ENCODE measurements around the gene AIFM1. TPM values are rescaled to one million over a fixed set of nuclear protein-coding genes. Genes with fewer than 3 reads are reported as not detected.

The AIFM1 gene
- total RNA-seq, 1 donor from 2014 or later: 0.75 TPM

DNA sequence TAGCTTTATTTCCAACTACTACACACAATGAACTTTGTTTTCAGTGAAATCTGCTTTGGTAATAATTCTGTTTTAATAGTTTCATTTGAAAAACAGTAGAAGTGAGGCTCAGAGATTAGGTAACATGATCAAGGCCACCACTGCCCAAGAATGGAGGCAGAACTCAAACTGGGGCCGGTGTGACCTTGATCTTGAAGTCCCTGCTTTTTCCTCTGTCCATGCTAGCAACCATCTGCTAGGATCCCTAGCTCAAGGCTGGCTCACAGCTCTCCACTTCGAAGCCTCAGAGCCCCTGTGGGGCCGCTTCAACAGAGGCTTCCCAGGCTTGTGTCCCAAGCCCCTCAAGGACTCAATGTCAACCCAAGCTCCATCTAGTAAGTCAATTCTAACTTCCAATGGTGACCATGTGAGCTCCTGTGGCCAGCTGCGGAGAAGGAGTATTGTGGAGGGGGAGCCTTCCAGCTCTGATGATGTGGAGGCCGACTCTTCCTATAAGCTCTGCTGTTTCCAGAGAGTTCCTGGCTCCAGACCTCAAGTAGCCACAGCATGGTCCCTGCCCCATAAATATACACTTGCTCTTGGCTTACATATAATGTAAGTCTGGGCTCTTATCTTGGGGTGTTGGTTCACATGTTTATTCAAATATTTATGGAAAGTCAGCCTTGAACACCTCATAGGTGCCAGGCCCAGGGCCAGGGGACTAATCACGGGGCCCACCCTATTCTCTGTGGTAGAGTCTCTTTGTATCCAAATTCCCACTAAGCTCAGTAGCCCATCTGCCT is 70.2 kb downstream of the AIFM1 start:
- intact Hi-C loops (cut with DNase I): no loop called here
- no peak for DNase-seq (ENCODE audit: low spot score in 2 of 2)
- no peaks in the 10 kb centered on the region for H3K27me3 ChIP-seq
- H3K4me3 ChIP-seq: no peak overlapping the region
- H3K9me3 ChIP-seq: no peaks in the 10 kb centered on the region
- H3K36me3 ChIP-seq: no peaks in the 10 kb centered on the region
- H3K4me1 ChIP-seq: peaks cover 0 to 4% of the 10 kb centered on the region in 2 donors
- no peak for TF ChIP-seq CTCF (IDR thresholded peaks at IDR 0.05)
- H3K27ac ChIP-seq: no peak overlapping the region

- Histone ChIP-seq H3K36me3 (no peaks in the 10 kb centered on the region), H3K27ac (no peak overlapping the region), H3K27me3 (no peaks in the 10 kb centered on the region), H3K9me3 (no peaks in the 10 kb centered on the region), H3K4me1 (peaks cover 0 to 4% of the 10 kb centered on the region in 2 donors), H3K4me3 (no peak overlapping the region)
- intact Hi-C loops (cut with DNase I): no loop called here
- no peak for TF ChIP-seq CTCF (IDR thresholded peaks at IDR 0.05)
- DNase-seq (ENCODE audit: low spot score in 2 of 2): no peak
Observed at GRCh38 chrX:130094696-130095095, 70.9 kb downstream of the AIFM1 start.

DNA sequence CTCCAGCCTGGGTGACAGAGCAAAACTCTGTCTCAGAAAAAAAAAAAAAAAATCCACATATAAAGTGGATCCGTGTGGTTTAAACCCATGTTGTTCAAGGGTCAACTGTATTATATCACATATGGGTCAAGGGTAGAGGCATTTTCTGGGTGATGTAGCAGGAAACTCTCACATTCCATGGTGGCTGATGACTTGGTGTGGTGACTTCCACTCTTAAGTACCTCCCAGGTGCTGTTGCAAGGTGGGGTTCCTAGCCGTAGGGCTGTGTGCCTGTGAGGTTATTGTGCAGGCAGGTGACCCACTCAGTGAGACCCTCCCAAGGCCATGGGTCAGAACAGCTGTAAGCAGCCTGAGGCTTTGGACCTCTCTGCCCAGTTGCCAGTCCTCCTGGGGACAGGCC is 72.4 kb downstream of the AIFM1 start:
- no peak for TF ChIP-seq CTCF (IDR thresholded peaks at IDR 0.05)
- Histone ChIP-seq H3K27me3 (no peaks in the 10 kb centered on the region), H3K27ac (no peak overlapping the region), H3K9me3 (no peaks in the 10 kb centered on the region), H3K4me3 (no peak overlapping the region), H3K4me1 (peaks cover 0 to 4% of the 10 kb centered on the region in 2 donors), H3K36me3 (no peaks in the 10 kb centered on the region)
- intact Hi-C loops (cut with DNase I): no loop called here
- DNase-seq (ENCODE audit: low spot score in 2 of 2): no peak

DNA sequence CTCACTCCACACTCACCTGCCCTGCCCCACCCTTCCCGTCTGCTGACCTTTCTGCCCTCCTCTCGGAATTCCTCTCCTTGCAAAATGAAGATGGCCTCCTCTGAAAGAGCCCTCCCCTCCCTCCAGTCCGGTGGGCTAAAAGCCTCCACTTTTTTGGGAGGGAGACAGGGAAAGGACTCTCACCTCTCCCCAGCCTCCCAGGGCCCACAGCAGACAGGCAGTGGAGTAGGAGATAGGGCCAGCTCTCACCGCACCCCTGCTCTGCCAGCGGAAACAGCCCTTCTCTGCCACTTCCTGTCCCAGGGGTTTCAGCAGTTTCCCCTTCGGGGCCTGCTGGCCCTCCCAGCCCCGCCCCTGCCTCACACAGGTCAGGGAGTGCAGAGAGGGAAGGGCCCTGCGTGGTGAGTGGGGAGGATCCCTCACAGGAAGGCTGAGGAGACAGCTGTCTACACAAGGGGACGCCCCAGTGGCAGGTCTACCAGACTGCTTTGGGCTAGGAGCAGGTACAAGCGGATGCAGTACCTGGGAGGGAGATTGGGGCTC is 73.6 kb downstream of the AIFM1 start:
- no peak for TF ChIP-seq CTCF (IDR thresholded peaks at IDR 0.05)
- Histone ChIP-seq H3K9me3 (no peaks in the 10 kb centered on the region), H3K27ac (no peak overlapping the region), H3K36me3 (no peaks in the 10 kb centered on the region), H3K4me1 (no peaks in the 10 kb centered on the region), H3K4me3 (no peak overlapping the region), H3K27me3 (no peaks in the 10 kb centered on the region)
- intact Hi-C loops (cut with DNase I): no loop called here
- DNase-seq (ENCODE audit: low spot score in 2 of 2): peak in 1 of 2 donors; percentile 78

GRCh38 chrX:130090364-130090763 is 75.3 kb downstream of the AIFM1 start:
- Histone ChIP-seq H3K36me3 (no peaks in the 10 kb centered on the region), H3K9me3 (no peaks in the 10 kb centered on the region), H3K27ac (no peak overlapping the region), H3K4me3 (no peak overlapping the region), H3K4me1 (no peaks in the 10 kb centered on the region), H3K27me3 (no peaks in the 10 kb centered on the region)
- no peak for DNase-seq (ENCODE audit: low spot score in 2 of 2)
- TF ChIP-seq CTCF (IDR thresholded peaks at IDR 0.05): no peak
- intact Hi-C loops (cut with DNase I): no loop called here

Data from ascending aorta (tissue), 2 donors.